HG03280 (cell line): ENCODE measurements around the gene TRIM52.

ENCODE experiments used
- ATAC-seq: cut with Tn5 transposase; IDR thresholded peaks from one replicate; pipeline ENCODE4 v1.9.1; 2021; ENCODE audit warnings: mild to moderate bottlenecking, moderate library complexity; ENCODE audit not compliant: unreplicated experiment

Gene TRIM52

DNA sequence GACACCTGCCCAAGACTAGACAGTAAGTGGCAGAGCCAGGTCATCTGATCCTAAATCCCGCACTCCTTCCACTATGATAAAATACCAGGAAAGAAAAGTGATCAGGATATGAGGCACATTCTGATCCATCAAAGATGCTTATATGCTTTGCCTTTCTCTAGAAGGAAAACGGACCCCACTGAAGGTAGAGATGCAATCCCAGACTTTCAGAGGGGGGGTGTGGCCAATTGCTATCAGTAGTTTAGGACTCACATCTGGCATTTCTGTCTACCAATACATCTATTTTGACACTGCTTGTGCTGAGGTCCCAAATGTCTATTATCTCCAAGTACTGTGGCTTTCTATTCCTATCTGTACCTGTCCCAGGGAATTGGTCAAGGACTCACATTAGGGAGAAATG lies 1.7 kb downstream of the TRIM52 start:
- ATAC-seq: no peak

DNA sequence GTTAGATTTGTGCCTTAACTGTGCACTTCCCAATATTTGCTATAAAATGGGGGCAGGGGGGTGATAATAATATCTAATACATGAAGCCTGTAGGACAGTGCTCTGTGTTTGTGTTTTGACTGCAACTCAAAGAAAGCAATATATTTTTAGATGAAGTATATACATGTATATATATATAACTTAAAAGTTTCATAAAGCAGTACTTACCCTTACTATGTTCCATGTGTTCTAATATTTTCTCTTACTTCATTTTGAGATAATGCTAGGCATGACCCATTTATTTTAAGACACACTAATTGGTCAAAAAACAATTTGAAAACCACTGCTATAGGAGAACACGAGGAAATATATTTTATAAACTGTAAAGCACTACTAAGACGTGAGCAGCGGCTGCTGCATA lies 2.4 kb downstream of the TRIM52 start:
- no peak for ATAC-seq

DNA sequence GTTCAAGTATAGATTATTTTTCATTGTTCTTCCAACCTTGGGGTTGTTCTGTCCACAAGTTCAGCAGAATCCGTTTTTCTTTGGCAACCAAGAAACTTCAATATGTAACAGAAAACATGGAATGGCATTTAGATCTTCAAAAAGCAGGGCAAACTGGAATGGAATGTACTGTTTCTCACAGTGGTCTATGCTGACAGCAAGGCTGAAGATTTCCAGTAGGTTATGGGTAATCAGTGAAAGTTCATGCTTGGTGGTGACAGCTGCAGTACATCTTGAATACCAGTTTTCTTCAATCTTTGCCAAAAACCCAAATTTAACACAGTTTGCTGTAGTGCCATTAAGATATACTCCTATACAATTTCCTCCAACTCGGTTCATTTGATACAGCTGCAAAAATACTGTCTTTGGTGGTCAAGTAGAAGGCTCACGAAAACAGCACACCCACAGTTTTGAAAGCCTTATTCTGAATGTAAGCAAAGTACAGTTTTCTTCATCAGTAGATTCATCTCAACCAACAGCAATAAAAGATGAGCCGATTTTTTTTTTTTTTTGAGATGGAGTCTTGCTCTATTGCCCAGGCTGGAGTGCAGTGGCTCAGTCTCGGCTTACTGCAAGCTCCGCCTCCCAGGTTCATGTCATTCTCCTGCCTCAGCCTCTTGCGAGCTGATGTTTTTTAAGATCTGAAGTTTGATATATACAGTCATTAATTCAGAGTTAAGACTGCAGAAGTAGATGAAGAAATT lies 4.9 kb downstream of the TRIM52 start:
- ATAC-seq: no peak

- no peak for ATAC-seq
Observed at GRCh38 chr5:181255276-181255675, 5.7 kb downstream of the TRIM52 start.

DNA sequence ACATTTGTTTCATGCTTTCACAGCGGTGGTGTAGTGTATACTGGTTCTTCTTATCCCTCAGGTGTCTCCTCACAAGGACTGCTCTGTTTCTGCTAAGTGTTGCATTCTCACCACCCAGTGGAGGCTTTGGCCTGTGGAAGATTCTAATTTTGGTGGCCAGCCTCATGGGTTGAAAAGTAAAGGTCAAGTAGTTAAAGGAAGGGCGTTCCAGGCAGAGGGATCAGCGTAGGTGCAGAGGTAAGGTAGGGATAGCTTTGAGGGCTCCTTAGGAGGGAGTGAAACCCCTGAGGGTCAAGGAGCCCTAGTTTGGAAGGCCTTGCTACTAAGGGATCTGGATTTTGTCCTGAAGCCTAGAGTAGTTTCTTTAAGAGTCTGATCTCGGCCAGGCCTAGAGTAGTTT lies 12.7 kb downstream of the TRIM52 start:
- ATAC-seq: no peak

- ATAC-seq: peak; percentile 52
Observed at GRCh38 chr5:181246276-181247049, 14.5 kb downstream of the TRIM52 start.

DNA sequence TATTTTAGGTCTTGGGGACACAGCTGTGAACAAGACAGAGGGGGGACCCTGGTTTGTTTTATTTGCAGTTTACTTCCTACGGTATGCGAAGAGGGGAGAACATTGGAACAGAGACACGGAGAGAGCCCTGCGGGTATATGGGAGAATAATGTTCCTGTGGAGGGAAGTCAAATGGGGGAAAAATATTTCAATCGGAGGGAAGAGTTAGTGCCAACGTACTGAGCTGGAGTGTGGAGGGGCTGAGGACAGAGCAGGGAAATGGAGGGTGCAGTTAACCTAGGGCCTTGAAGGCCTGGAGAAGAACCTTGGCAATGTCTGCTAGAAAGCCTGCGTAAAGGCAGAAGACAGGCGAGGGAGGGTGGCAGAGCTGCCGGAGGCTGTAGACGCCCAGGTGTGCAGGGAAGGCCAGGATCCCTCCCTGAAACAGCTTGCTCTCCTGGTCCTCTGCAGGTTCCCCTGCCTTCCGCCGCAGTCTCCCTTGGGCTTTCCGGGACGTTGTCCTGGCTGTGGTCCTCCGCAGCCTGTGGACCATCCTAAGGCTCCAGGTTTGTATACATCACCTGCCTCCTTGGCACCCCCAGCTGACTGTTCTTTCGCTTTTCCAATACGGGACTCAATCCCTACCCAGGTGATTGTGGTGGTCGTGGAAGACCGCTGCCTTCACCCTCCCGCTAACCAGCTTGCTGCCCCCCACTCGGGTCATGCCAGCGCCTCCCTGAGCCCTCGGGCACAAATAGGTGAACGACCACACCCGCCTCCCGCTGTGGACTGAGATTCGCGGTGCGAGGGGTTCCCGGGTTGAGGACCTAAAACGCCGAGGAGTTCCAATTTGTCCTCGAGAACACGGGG lies 15.3 kb downstream of the TRIM52 start:
- ATAC-seq: peak; percentile 2

DNA sequence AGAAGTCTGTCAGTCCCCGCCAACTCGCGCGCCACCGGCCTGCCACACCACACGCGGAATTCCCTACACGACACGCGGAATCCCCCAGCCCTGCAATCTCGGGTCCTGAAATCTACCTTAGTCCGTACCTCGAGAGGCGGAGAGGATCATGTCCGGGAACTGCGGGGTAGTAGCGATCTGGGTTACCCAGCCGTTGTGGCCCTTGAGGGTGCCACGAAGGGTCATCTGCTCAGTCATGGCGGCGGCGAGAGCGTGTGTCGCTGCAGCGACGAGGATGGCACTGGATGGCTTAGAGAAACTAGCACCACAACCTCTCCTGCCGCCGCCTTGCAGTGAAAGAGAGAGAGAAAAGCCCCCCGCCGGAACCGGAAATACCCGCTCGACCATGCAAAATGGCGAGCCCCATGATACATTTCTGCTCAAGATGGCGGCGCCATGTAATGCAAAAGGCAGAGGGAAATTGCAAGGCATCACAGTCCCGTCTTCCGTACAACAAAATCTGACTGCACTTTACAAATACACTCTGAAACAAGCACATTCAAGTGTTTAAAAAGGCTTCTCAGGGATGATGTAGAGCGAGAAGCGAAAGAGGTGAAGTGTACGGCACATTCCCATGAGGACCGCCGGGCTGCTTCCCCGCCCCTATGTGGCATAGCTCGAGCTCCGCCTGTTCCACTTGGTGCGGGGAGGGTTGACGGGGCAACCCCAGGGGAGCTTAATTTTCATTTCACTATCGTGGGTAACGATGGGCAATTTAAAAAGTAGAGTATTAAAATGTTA lies 17.2 kb downstream of the TRIM52 start, which contains the start of gene RACK1:
Gene RACK1 (minus strand): TSS at position 343 of the 780 bp plus-strand sequence. CDS start 106 bp downstream, at position 237.
- ATAC-seq: peak; percentile 60

DNA sequence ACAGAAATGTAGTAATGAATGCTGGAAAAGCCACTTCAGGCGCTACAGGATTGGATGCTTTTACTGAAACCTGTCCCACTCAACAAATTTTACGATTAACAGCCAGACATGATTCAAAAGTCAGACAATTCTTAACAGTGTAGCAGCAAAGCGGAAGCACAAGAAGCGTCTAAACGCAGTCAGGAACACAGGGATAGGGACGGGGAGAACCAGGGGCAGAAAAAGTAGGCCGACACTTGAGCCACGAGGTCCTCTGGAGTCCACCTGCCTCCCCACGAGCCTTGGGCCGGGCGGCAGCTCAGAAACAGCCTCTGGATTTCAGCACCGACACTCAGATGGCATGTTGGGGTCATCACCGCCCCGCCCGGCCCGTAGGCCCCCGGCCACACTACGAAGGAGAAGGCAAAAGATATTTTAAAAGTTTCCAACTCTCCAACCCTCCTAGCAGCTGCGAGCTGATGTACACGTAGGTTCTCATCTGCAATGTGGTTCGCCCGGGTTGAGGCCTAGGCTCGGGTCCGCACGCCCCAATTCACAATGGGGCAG lies 17.9 kb downstream of the TRIM52 start:
- ATAC-seq: no peak

- no peak for ATAC-seq
Observed at GRCh38 chr5:181242031-181242451, 18.9 kb downstream of the TRIM52 start.

- ATAC-seq: no peak
Observed at GRCh38 chr5:181241393-181241975, 19.5 kb downstream of the TRIM52 start.

GRCh38 chr5:181239062-181239663 lies 21.8 kb downstream of the TRIM52 start:
- no peak for ATAC-seq

- ATAC-seq: no peak
Observed at GRCh38 chr5:181237729-181238385, 23.1 kb downstream of the TRIM52 start.

DNA sequence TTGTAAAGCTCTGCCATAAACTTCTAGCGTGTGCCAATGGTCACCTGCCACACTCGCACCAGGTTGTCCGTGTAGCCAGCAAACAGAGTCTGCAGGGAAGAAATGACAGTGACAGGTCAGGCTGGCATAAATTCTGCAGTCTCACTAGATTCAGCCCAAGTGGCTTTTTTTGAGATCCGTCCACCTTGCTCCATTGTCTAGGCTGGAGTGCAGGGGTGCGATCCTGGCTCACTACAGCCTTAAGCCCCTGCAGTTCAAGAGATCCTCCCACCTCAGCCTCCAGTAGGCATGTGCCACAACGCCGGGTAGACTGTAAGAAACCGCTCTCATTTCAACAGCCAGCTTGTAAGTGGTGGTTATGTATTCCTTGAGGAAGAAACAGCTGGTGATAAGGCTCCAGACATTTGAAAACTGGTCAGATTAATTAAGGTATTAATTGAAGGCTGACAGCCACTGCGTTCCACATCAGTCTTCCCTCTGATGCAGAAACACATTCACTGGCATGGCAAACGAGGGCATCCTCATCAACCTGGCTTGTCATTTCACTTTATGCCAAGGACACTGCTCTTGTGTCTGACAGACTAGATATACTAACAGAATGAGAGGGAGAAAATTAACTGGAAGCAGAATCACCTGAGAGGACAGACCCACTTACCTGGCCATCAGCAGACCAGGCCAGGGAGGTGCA lies 23.8 kb downstream of the TRIM52 start:
- no peak for ATAC-seq

GRCh38 chr5:181236471-181236870 lies 24.5 kb downstream of the TRIM52 start:
- no peak for ATAC-seq

GRCh38 chr5:181235689-181236366 lies 25.1 kb downstream of the TRIM52 start:
- no peak for ATAC-seq

DNA sequence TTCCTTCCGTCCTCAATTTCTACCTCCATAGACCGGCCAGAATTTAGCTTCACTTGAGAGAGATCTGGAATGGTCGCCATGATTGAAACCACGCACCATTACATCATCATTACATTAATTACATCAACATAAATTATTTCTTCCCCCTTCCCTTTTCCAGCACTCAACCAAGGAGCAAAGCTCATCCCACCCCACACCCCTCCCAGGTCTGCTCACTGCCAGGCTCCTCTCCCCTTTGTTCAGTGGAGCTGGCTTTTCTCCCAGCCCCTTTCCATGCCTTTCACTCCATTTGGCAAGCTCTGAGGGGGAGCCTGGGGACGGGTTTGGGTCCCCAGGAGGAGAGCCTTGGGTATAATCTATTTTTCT lies 25.6 kb downstream of the TRIM52 start:
- ATAC-seq: no peak
